PC-9 (cell line): ENCODE data around the gene SLC38A7. TPM values are rescaled to one million over a fixed set of nuclear protein-coding genes. Genes with fewer than 3 reads are reported as not detected.

Experiments
- BruUV-seq: library from RNA; stranded (reverse); fragments of 400-500 nt; replicated peaks from 2 replicates; lab custom pipeline; 2021; lab: Mats Ljungman, UMichigan
- CTCF ChIA-PET: fragments of 300-600 bp; sonication (Branson Sonifier 250); formaldehyde crosslinking; loops from one replicate; lab custom pipeline; 2022; ENCODE audit warnings: antibody characterized with exemption; lab: Charles Lee
- POLR2A ChIA-PET: fragments of 300-600 bp; sonication (Branson Sonifier 250); formaldehyde crosslinking; loops from one replicate; lab custom pipeline; 2022; ENCODE audit warnings: antibody characterized with exemption; ENCODE audit not compliant: unreplicated experiment; lab: Charles Lee
- DNase-seq, 2 experiments: peaks; one replicate each; pipeline versions ENCODE4 v3.0.0 to v3.0.0-alpha.2; 2015 to 2022; ENCODE audit warnings: mixed read lengths in 1 of 2
- H2AFZ ChIP-seq: fragments of 200-600 bp; sonication (generic); 2 replicates; pipeline ENCODE4 v1.8.1; 2017; ENCODE audit warnings: antibody characterized with exemption
- H3F3A ChIP-seq: fragments of 200-600 bp; sonication (generic); 2 replicates; pipeline ENCODE4 v1.8.1; 2017; ENCODE audit warnings: antibody characterized with exemption, mild to moderate bottlenecking, low read depth; ENCODE audit not compliant: insufficient read depth
- H3K27ac ChIP-seq: fragments of 200-600 bp; sonication (generic); 2 replicates; pipeline ENCODE4 v1.6.1; 2016; ENCODE audit warnings: mixed run types
- H3K27me3 ChIP-seq: fragments of 200-600 bp; sonication (generic); 2 replicates; pipeline ENCODE4 v1.6.1; 2016; ENCODE audit warnings: low read depth, mixed run types; ENCODE audit not compliant: insufficient read depth
- H3K36me3 ChIP-seq: fragments of 200-600 bp; sonication (generic); 2 replicates; pipeline ENCODE4 v1.6.1; 2016; ENCODE audit warnings: low read depth, mixed run types
- H3K4me1 ChIP-seq: fragments of 200-600 bp; sonication (generic); replicated peaks from 2 replicates; pipeline ENCODE4 v1.6.1; 2016; ENCODE audit warnings: mixed run types; ENCODE audit not compliant: insufficient read depth
- H3K4me2 ChIP-seq: fragments of 200-600 bp; sonication (generic); 2 replicates; pipeline ENCODE4 v1.6.1; 2017; ENCODE audit warnings: mixed run types
- H3K4me3 ChIP-seq: fragments of 200-600 bp; sonication (generic); 2 replicates; pipeline ENCODE4 v1.6.1; 2016; ENCODE audit warnings: mixed run types
- H3K79me2 ChIP-seq: fragments of 200-600 bp; sonication (generic); 2 replicates; pipeline ENCODE4 v1.6.1; 2017; ENCODE audit warnings: low read depth, mixed run types
- H3K9me2 ChIP-seq: fragments of 200-600 bp; sonication (generic); 2 replicates; pipeline ENCODE4 v1.8.1; 2017; ENCODE audit warnings: mild to moderate bottlenecking; ENCODE audit not compliant: insufficient read depth
- H3K9me3 ChIP-seq: fragments of 200-600 bp; sonication (generic); 2 replicates; pipeline ENCODE4 v1.8.1; 2016; ENCODE audit warnings: low read depth; ENCODE audit not compliant: insufficient read depth
- H4K20me1 ChIP-seq: fragments of 200-600 bp; sonication (generic); 2 replicates; pipeline ENCODE4 v1.8.1; 2017; ENCODE audit not compliant: insufficient read depth
- CTCF ChIP-seq: fragments of 200-600 bp; sonication (generic); conservative IDR thresholded peaks from 2 replicates; pipeline ENCODE4 v1.6.1; 2017; ENCODE audit warnings: mixed run types, antibody characterized with exemption, mild to moderate bottlenecking, moderate library complexity
- EZH2 ChIP-seq: fragments of 200-600 bp; sonication (generic); IDR thresholded peaks from 2 replicates; pipeline ENCODE4 v1.8.0; 2017; ENCODE audit warnings: antibody characterized with exemption, low read depth
- intact Hi-C: fragments of 100-400 bp; cut with micrococcal nuclease; formaldehyde crosslinking; loops from one replicate; pipeline ENCODE4 v1.10.0; 2022; ENCODE audit not compliant: unreplicated experiment
- total RNA-seq: library from RNA; stranded (reverse); gene quantifications from 2 replicates; pipeline ENCODE4 v1.2.3, GENCODE V29; 2021

The SLC38A7 gene
- total RNA-seq, 1 experiment from 2014 or later = 18.6 TPM

GRCh38 chr16:58629733-58630640 lies 54.6 kb downstream of the SLC38A7 start, which contains the start of gene CNOT1:
CNOT1 (minus strand) TSS chr16:58629826; CDS start chr16:58599337, 30,489 bp downstream.
- TSS peak; percentile 97 for BruUV-seq
- Histone ChIP-seq H2AFZ (peak within 1 kb of the TSS; percentile 97), H3K9me3 (no peaks in the 10 kb centered on the region), H3K36me3 (no peaks in the 10 kb centered on the region), H3K27me3 (no peaks in the 10 kb centered on the region), H3K27ac (peak within 1 kb of the TSS; percentile 90), H3K9me2 (0 out of 2 replicates have a peak, but pooled peaks cover 3% of the 10 kb centered on the region), H3K4me1 (peaks cover 14% of the 10 kb centered on the region), H4K20me1 (peaks cover 36% of the 10 kb centered on the region), H3K79me2 (peaks cover 46% of the 10 kb centered on the region), H3F3A (no peaks in the 10 kb centered on the region), H3K4me3 (peak within 1 kb of the TSS; percentile 77), H3K4me2 (peak within 1 kb of the TSS; percentile 98)
- no peak for TF ChIP-seq CTCF
- no peak for TF ChIP-seq EZH2
- DNase-seq = peak; percentile 98 to 99
- intact Hi-C loops = loop anchor here (1.0 to 10.0 kb wide), 3 partner anchors 15 to 115 kb away; partner anchors contain the start of gene SETD6
- POLR2A ChIA-PET = no interaction called here
- CTCF ChIA-PET = no interaction called here

- peak in 1 of 2 experiments; percentile 15 for DNase-seq
- Histone ChIP-seq H3K36me3 (peaks cover 8% of the 10 kb centered on the region; the same call in 1 of the 2 replicates), H3K79me2 (peaks cover 55% of the 10 kb centered on the region), H3K4me1 (peaks cover 14% of the 10 kb centered on the region), H3K27me3 (no peaks in the 10 kb centered on the region), H3F3A (peaks cover 4% of the 10 kb centered on the region; the same call in 1 of the 2 replicates), H3K9me2 (0 out of 2 replicates have a peak, but pooled peaks cover 3% of the 10 kb centered on the region), H2AFZ (peak overlapping the region; percentile 84), H3K4me2 (peak overlapping the region; percentile 94), H3K9me3 (no peaks in the 10 kb centered on the region), H4K20me1 (peaks cover 45% of the 10 kb centered on the region), H3K27ac (peak overlapping the region; percentile 84), H3K4me3 (peak overlapping the region; percentile 77)
- ChIA-PET CTCF (no interaction called here), POLR2A (no interaction called here)
- BruUV-seq = no TSS peak
- TF ChIP-seq EZH2 (no peak), CTCF (no peak)
- intact Hi-C loops = loop anchor here (1.0 to 2.0 kb wide), 2 partner anchors 16 to 32 kb away; no protein-coding TSS in a partner anchor
Measured at GRCh38 chr16:58628845-58629732, 55.5 kb downstream of the SLC38A7 start.

- H2AFZ ChIP-seq = no peak overlapping the region
- H3K4me2 ChIP-seq = no peak overlapping the region
- DNase-seq = no peak
- no peak overlapping the region for H3K4me3 ChIP-seq
- H3K27me3 ChIP-seq = no peaks in the 10 kb centered on the region
- H4K20me1 ChIP-seq = peaks cover 77% of the 10 kb centered on the region
- TF ChIP-seq CTCF (no peak), EZH2 (no peak)
- H3K4me1 ChIP-seq = peaks cover 10% of the 10 kb centered on the region
- H3F3A ChIP-seq = peaks cover 8% of the 10 kb centered on the region; the same call in 1 of the 2 replicates
- BruUV-seq = no TSS peak
- POLR2A ChIA-PET = no interaction called here
- no peak overlapping the region for H3K27ac ChIP-seq
- 0 out of 2 replicates have a peak, but pooled peaks cover 3% of the 10 kb centered on the region for H3K9me2 ChIP-seq
- no peaks in the 10 kb centered on the region for H3K9me3 ChIP-seq
- intact Hi-C loops = no loop called here
- CTCF ChIA-PET = no interaction called here
- H3K36me3 ChIP-seq = peaks cover 27% of the 10 kb centered on the region
- peaks cover 99% of the 10 kb centered on the region for H3K79me2 ChIP-seq
Measured at GRCh38 chr16:58624209-58624608, 60.4 kb downstream of the SLC38A7 start.
